ENCODE results near the gene PLA2G6. TPM values are rescaled to one million over a fixed set of nuclear protein-coding genes. Genes with fewer than 3 reads are reported as not detected.

Gene PLA2G6
- total and polyA plus RNA-seq, 8 donors, result 6.0 to 68.3 (median 25.8) TPM

DNA sequence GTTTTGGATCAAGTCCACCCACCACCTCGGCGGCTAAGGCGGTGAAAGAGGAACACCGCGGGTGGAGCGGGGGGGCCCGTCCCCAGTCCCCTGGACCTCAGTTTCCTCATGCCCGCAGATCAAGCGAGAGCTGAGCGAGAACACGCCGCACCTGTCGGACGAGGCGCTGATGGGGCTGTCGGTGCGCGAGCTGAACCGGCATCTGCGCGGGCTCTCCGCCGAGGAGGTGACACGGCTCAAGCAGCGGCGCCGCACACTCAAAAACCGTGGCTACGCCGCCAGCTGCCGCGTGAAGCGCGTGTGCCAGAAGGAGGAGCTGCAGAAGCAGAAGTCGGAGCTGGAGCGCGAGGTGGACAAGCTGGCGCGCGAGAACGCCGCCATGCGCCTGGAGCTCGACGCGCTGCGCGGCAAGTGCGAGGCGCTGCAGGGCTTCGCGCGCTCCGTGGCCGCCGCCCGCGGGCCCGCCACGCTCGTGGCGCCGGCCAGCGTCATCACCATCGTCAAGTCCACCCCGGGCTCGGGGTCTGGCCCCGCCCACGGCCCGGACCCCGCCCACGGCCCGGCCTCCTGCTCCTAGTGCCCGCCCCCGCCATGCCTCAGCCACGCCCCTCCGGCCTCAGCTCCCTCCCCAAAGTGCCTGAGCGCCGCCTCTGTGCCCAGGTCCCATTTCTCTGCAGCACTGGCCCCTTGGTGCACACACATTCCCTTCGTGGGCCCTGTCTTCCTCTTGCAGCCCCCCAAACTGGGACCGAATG, 32.8 kb upstream of the PLA2G6 start:
- Histone ChIP-seq H3K9me3 (no peaks in the 10 kb centered on the region), H3K27ac (peak overlapping the region in 4 of 5 donors; percentile 37 to 77 (median 51)), H3K36me3 (peaks cover 0 to 40% (median 21%) of the 10 kb centered on the region in 4 donors), H3K4me1 (peaks cover 30 to 71% (median 36%) of the 10 kb centered on the region in 4 donors), H3K4me3 (peak overlapping the region; percentile 20 to 32 (median 30)), H3K27me3 (no peaks in the 10 kb centered on the region)
- TF ChIP-seq POLR2AphosphoS5 (IDR thresholded peaks at IDR 0.05) (peak in 1 of 3 donors; percentile 8), POLR2A (IDR thresholded peaks at IDR 0.05) (no peak)
- DNase-seq, result peak; percentile 63 to 90
- intact Hi-C loops (cut with DNase I; ENCODE audit: low total_unique reads), result no loop called here
- WGBS, 5 donors, result 38 to 76% (median 66%) methylated on average over 24 to 81 of the region's 81 CpGs

DNA sequence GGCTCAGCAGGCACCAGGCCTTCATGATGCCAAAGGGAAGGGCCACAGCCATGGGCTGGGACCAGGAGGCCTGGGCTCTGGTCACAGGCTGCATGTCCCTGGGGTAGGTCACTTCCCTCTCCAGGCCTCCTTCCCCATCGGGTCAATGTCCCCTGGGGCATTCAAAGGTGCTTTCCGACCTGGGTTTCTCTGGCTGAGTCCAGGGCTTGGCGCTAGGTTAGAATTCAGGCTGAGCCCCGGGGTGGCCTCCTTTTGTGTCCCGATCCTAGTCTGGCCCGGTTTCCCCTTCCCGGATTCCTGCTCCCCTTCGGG, 32.3 kb upstream of the PLA2G6 start:
- DNase-seq, result peak in 1 of 2 donors; percentile 33

DNA sequence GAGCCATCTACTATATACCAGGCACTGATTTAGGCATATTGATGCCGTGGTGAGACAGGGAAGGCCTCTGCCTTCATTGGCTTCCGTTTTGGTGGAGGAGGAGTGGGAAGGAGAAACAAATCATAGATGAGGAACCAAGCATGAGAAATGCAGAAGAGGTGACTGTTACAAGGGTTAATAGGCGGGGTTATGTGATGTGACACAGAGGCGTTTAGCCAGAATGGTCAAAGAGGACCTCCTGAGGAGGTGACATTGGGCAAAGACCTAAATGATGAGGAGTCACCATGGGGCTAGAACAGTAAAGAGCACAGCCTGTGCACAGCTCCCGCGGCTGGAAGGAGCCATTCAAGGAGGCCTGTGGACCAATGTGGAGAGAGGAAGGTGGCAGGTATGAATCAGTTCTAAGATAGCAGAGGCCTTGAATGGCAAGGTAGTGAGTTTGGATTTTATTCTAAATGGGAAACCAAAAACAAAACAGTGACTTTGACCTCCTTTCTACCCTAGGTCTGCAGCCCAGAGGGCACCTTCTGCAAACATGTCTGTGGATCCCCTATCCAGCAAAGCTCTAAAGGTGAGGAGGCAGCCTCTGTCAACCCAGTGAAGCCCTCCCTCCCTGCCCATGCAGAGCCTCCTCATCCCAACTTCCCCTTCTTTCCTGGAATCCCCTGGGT, 31.8 kb upstream of the PLA2G6 start:
- Histone ChIP-seq H3K4me1 (peaks cover 19 to 66% (median 27%) of the 10 kb centered on the region in 4 donors), H3K27me3 (no peaks in the 10 kb centered on the region), H3K36me3 (peaks cover 0 to 44% (median 23%) of the 10 kb centered on the region in 4 donors), H3K4me3 (peak overlapping the region in 1 of 4 donors; percentile 29), H3K27ac (peak overlapping the region in 3 of 5 donors; percentile 42 to 77 (median 60)), H3K9me3 (no peaks in the 10 kb centered on the region)
- intact Hi-C loops (cut with DNase I; ENCODE audit: low total_unique reads), result no loop called here
- DNase-seq, result peak in 1 of 2 donors; percentile 29
- TF ChIP-seq, protein P1, sequence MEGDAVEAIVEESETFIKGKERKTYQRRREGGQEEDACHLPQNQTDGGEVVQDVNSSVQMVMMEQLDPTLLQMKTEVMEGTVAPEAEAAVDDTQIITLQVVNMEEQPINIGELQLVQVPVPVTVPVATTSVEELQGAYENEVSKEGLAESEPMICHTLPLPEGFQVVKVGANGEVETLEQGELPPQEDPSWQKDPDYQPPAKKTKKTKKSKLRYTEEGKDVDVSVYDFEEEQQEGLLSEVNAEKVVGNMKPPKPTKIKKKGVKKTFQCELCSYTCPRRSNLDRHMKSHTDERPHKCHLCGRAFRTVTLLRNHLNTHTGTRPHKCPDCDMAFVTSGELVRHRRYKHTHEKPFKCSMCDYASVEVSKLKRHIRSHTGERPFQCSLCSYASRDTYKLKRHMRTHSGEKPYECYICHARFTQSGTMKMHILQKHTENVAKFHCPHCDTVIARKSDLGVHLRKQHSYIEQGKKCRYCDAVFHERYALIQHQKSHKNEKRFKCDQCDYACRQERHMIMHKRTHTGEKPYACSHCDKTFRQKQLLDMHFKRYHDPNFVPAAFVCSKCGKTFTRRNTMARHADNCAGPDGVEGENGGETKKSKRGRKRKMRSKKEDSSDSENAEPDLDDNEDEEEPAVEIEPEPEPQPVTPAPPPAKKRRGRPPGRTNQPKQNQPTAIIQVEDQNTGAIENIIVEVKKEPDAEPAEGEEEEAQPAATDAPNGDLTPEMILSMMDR (IDR thresholded peaks at IDR 0.05), result no peak
- TF ChIP-seq POLR2AphosphoS5 (IDR thresholded peaks at IDR 0.05) (no peak), EP300 (IDR thresholded peaks at IDR 0.05) (no peak), POLR2A (IDR thresholded peaks at IDR 0.05) (no peak)
- 80 to 93% (median 83%) methylated on average over 6 of the region's 6 CpGs for WGBS, 5 donors

More for the DNA sequence above, 32.3 kb upstream of the PLA2G6 start:
- WGBS, 5 donors, result 43 to 49% (median 47%) methylated on average over 8 of the region's 8 CpGs
- peak overlapping the region in 3 of 4 donors; percentile 29 to 32 (median 30) for H3K4me3 ChIP-seq
- H3K27me3 ChIP-seq, result no peaks in the 10 kb centered on the region
- H3K36me3 ChIP-seq, result peaks cover 0 to 40% (median 21%) of the 10 kb centered on the region in 4 donors
- H3K27ac ChIP-seq, result peak overlapping the region in 3 of 5 donors; percentile 42 to 77 (median 60)
- intact Hi-C loops (cut with DNase I; ENCODE audit: low total_unique reads), result no loop called here
- TF ChIP-seq POLR2AphosphoS5 (IDR thresholded peaks at IDR 0.05) (no peak), POLR2A (IDR thresholded peaks at IDR 0.05) (no peak), EP300 (IDR thresholded peaks at IDR 0.05) (no peak)
- TF ChIP-seq, protein P1 (IDR thresholded peaks at IDR 0.05), result no peak
- H3K9me3 ChIP-seq, result no peaks in the 10 kb centered on the region
- H3K4me1 ChIP-seq, result peaks cover 24 to 66% (median 32%) of the 10 kb centered on the region in 4 donors

DNA sequence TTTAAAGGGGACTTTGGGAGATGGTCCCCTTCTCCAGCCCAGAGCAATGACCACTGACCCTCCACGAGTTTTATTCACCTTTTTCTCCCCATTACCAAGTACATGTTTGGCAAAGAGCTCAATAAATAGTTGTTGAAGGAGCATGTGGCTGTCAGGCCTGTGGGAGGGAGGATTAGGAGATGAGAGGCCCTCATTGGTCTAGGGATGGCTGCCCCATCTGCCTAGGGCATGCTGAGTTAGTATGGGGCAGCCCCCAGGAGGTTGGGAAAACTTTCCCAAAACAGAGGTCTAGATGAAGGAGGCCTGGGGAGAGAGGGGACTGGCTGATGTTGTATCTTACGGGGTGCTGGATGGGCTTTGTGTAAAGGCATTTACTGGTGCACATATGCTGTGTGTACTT, 30.8 kb upstream of the PLA2G6 start:
- TF ChIP-seq EP300 (IDR thresholded peaks at IDR 0.05) (no peak), POLR2A (IDR thresholded peaks at IDR 0.05) (no peak), POLR2AphosphoS5 (IDR thresholded peaks at IDR 0.05) (no peak)
- TF ChIP-seq, protein P1 (IDR thresholded peaks at IDR 0.05), result no peak
- peaks cover 13 to 64% (median 20%) of the 10 kb centered on the region in 4 donors for H3K4me1 ChIP-seq
- intact Hi-C loops (cut with DNase I; ENCODE audit: low total_unique reads), result no loop called here

More for the DNA sequence above, 30.8 kb upstream of the PLA2G6 start:
- Histone ChIP-seq H3K4me3 (no peak overlapping the region), H3K27ac (no peak overlapping the region), H3K36me3 (peaks cover 0 to 50% (median 26%) of the 10 kb centered on the region in 4 donors), H3K9me3 (no peaks in the 10 kb centered on the region), H3K27me3 (no peaks in the 10 kb centered on the region)
- DNase-seq, result no peak
- 59 to 71% (median 68%) methylated on average over 2 of the region's 2 CpGs for WGBS, 5 donors

Data from stomach (tissue), 9 donors.